Fibroblast of lung (primary cell): ENCODE results near the gene ANKS1A.

Experiments used
- CTCF ChIP-seq, 2 donors: IDR thresholded peaks in 1 of 2; conservative IDR thresholded peaks in 1 of 2; 1 replicate in 1 of 2; 2 replicates in 1 of 2; pipeline ENCODE4 v1.5.1; 2011 to 2012; ENCODE audit warnings: low read length in 2 of 2, control low read depth in 1 of 2, inconsistent platforms in 1 of 2, low read depth in 1 of 2, mild to moderate bottlenecking in 1 of 2
- EZH2 ChIP-seq: IDR thresholded peaks from 2 replicates; pipeline ENCODE4 v1.5.1; 2012; ENCODE audit warnings: low read length, control low read depth, mild to moderate bottlenecking; ENCODE audit errors: missing control alignments

DNA sequence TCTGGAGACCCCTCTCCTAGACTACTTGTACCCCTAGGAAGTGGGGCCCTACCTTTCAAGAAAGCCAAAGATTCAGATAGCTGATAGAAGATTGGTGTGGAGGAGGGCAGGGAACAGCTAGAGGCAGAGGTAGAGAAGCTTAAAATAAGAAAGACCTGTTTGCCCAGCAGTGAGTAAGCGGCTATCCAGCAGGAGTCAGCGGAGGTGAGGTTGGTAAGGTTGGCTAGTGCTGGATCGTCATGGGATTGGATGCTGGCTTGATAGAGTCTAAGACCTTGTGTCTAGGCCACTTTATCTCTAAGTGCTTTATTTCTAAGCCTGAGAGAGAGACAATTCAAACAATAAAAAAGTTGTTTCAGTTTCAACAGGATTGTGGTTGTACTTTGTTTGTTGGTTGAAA lies 19.1 kb downstream of the ANKS1A start:
- TF ChIP-seq CTCF (conservative IDR thresholded peaks at IDR 0.05 in 1 of 2, IDR thresholded peaks at IDR 0.05 in 1 of 2; ENCODE audit: low read depth in 1 of 2, low read length in 2 of 2): no peak
- TF ChIP-seq EZH2: no peak
